NCI-H128 (cell line): ENCODE measurements around the gene FRAS1.
"Not testable (repeated sequence)": the region's sequence is repeated elsewhere in the genome, so short reads cannot be mapped to it uniquely, and the experiment has no call there.

Experiments
- DNase-seq: peaks from one replicate; lab custom pipeline; 2025; ENCODE audit not compliant: unreplicated experiment; lab: John Stamatoyannopoulos, UW

FRAS1 gene

GRCh38 chr4:78165758-78166157 is 108.6 kb downstream of the FRAS1 start:
- DNase-seq: no peak

DNA sequence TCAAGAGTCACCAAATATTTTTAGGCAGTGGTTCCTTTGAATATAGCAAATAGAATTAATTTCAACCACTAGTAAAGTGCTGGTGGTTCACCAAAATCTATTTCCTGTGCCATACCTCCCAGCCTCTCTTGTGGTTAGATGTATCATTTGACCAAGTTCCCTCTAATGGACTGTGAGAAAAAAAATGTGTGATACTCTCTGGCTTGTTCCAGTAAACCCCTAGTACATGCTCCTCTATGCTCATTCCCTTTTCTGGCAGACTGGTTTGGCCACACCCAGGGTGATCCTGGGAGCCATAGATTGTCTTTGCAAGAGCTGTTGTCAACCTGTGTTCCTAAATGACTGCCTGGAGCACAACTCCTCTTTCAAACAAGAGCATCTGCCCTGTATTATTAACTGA is 109.5 kb downstream of the FRAS1 start:
- DNase-seq: no peak

- no peak for DNase-seq
Measured at GRCh38 chr4:78167510-78167909, 110.4 kb downstream of the FRAS1 start.

DNA sequence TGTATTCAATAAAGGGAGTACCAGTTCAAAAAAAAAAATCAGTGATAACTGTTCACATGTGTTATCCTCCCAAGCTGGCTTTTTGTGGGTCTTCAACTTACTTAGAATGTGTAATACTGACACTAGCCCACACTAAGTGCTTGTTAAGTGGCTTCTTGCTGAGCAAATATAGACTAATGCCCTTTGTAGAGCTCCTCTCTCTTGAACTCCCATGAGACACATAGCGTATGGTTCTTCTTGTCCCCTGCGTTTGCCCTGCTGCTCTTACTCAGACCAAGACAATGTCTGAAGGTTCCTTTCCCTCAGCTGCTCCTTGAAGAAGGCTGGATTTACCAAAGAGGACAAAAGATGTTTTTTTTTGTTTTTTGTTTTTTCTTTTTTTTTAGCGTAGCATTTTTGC is 110.9 kb downstream of the FRAS1 start:
- peak; percentile 13 for DNase-seq

- no peak for DNase-seq
Measured at GRCh38 chr4:78169728-78170127, 112.6 kb downstream of the FRAS1 start.

DNA sequence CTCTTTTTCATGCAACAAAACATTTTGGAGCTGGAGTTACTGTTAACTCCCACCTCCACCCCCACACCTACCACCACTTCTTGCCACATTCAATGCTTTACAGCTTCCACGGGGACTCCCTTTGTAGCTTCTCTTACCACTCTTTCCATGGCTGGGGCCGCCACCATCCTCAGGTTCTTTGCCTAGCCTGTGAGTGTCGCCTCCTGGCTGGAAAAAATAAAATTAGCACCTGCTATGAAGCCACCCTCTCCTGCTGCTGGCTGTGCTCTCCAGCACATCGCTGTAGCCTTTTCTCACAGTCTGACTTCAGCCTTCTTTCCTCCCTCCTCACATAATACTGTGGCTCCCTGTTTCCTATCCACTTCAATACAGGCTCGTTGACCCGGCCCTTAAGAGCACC is 114.4 kb downstream of the FRAS1 start:
- DNase-seq: no peak

DNA sequence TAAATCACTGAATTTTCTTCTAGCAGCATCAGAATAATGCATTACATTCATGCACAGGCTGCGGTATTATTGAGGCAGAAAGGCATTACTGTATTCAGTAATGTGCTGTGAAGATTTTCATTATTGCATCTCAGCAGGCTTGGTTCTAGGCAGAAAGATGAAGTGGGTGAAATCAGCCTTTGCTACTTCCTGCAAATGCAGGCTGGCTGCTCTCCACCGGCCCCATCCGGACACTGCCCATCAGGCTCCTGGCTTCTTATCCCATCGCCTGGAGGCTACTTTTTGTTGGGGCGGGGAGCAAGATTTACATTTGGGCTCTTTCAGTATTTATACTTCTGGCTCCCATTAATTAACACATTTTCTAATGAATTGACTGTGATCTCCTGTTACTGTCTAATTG is 117.8 kb downstream of the FRAS1 start:
- DNase-seq: no peak

DNA sequence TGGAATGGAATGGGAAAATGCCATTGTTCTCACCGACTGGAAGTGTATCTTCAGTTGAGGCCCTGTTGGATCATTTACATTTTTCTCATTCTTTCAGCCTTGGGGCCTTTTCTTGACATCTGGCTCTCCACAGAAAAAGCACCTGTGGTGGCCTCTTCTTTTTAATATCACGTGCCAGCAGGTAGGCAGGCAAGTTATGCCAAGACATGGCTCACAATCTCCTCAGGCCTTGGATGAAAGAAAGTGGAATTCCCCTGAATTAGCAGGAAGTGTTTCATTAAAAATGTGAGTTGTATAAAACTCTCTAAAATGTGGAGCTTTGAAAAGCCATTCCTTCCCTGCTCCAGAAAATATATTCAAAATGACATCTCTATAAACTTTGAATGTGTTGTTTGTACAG is 122.1 kb downstream of the FRAS1 start:
- DNase-seq: no peak

DNA sequence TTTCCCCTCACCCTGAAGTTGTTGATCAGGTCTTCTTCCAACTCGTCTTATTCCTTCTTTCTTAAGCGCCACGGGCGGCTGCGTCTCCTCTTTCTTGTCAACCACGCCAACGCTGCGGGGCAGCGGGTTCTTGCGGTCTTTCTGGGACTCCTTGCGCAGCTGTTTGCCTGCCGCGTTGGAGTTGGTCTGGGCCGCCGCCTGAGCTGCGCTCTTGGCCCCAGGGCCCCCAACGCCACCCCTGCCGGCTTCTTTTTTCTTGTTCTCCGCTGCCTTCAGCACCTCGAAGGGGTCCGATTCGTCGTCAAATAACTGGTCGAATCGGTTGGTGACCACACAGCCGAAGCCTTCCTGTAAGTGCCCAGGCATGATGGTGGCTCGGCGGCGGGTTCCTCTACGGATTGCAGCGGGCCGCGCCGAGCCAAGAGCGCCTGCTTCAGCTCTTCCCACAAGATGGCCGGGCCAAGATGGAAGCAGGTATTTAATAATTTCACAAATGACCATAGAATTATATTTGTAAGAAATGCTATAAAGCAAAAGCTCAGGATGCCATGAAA is 124.6 kb downstream of the FRAS1 start:
- DNase-seq: not testable (repeated sequence)

- no peak for DNase-seq
Measured at GRCh38 chr4:78184584-78184983, 127.5 kb downstream of the FRAS1 start.

DNA sequence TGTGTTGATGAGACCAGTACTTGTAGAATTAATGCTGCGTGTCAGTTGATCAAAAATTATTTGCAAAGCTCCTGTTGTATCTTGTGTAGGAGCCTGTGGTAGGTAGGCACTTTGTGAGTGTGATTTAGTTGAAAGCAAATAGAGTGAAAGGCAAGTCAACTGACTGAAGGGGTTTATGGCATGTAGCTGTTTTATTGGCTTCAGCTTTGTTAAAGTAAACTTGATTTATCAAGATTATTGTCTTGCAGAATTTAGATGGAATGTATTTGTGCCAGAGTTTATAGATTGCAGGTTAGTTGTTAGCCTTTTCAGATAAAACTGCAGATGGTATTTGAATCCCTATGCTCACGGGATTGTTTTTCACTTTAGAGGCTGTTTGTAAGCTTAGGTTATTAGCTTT is 128.0 kb downstream of the FRAS1 start:
- no peak for DNase-seq

DNA sequence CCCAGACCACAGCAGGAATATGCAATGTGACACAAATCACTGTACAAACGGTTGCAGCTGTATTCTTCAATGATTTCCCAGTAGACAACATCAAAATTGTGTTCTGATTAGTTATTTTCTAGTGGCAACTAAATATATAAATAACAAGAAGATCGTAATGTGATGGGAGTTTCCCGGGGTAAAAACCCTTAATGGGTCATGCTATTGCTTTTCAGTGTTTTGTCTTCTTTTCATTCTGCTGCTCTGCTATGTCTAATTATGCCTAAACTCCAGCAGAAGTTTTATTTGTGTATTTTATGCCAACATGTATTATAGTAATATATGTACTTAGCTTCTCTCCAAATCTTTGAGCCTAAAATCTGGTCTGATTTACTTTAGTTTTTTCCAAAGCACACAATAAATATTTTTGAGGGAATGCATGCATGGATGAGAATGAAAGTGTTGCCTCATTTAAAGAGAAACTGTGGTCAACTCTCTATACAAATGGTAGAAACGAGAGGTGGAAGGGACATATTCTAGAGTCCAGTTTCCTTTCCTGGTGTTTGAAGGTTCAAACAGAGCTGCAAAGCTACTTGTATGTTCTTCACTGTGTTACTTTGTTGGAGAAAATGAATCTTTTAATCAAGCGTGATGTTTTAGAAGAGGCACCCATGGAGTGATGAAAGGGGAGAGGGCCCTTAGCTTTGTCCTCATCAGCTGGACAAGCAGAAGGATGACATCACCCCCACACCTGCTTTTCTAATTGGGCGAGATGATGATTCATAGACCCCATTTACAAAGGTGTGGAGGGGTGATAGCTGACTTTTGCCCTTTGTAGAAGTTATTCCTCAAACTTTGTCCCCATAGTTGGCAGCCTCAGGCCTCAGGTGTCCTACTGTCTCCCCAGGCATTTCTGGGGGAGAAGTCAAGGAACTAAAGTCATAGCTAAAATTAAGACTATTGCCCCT is 129.7 kb downstream of the FRAS1 start:
- no peak for DNase-seq

- DNase-seq: no peak
Measured at GRCh38 chr4:78190068-78190467, 132.9 kb downstream of the FRAS1 start.

GRCh38 chr4:78190595-78190994 is 133.5 kb downstream of the FRAS1 start:
- DNase-seq: no peak

DNA sequence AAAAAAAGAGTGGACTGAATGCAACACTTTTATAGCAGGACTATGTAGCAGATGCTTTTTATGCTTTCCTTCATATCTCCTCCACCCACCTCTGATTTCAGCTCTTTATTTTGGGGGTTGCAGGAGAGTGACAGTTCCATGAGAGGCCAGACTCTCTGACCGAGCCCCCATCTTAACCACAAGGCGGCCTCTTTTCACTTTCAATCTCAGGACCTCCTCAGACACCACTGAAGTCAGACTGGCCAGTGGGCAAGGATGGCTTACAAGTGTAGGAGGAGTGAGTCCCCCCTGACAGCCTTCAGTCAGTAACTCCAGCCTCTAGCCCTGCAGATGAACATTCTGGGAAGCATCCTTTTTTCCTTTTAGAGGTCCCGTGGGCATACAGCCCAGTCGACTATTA is 140.8 kb downstream of the FRAS1 start:
- DNase-seq: no peak

- DNase-seq: no peak
Measured at GRCh38 chr4:78199984-78200383, 142.9 kb downstream of the FRAS1 start.

DNA sequence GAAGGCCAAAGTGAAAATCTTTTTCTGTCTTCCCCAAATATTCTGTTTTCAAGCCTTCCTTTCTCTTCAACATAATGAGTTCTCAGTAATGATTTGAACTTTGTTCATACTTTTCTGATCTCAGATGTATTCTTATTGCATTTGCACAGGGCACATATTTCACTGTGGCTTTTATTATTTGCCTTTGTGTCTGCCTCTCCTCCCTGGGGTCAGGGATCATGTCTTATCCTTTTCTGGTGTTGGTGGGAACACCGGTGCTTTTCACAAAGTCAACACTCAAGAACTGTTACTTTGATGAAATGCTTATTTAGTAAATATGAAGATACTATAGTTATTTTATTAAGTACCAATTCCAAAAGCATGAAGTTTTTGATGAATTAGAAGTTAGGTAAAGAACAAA is 143.8 kb downstream of the FRAS1 start:
- DNase-seq: no peak

- DNase-seq: no peak
Measured at GRCh38 chr4:78204176-78204575, 147.1 kb downstream of the FRAS1 start.

GRCh38 chr4:78205591-78205990 is 148.5 kb downstream of the FRAS1 start:
- no peak for DNase-seq

DNA sequence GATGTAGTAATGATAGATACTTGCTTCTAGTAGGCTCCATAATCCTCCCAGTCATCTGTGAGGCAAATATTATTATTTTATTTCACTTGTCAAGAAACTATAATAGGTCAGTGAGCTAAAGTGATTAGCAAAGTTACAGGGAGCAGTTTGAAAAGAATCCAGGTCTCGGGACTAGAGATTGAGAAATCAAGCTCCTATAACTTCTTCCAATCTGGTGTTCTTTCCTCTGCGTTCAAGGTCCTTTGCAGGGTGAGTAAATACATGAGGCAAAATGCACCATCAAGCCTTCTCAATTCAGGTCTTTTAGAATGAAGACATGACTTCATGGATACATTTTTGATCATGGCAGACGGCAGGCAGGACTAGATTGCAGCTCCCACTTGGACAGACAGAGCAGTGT is 150.4 kb downstream of the FRAS1 start:
- DNase-seq: no peak

GRCh38 chr4:78207951-78208350 is 150.8 kb downstream of the FRAS1 start:
- no peak for DNase-seq

GRCh38 chr4:78208896-78209295 is 151.8 kb downstream of the FRAS1 start:
- DNase-seq: not testable (repeated sequence)
